ENCODE data around the gene MYCL. TPM values are rescaled to one million over a fixed set of nuclear protein-coding genes. Genes with fewer than 3 reads are reported as not detected.
"Not testable (repeated sequence)": the region's sequence is repeated elsewhere in the genome, so short reads cannot be mapped to it uniquely, and the experiment has no call there.

MYCL gene
- total RNA-seq, 4 donors from 2014 or later = 0.13 to 0.92 (median 0.66) TPM

DNA sequence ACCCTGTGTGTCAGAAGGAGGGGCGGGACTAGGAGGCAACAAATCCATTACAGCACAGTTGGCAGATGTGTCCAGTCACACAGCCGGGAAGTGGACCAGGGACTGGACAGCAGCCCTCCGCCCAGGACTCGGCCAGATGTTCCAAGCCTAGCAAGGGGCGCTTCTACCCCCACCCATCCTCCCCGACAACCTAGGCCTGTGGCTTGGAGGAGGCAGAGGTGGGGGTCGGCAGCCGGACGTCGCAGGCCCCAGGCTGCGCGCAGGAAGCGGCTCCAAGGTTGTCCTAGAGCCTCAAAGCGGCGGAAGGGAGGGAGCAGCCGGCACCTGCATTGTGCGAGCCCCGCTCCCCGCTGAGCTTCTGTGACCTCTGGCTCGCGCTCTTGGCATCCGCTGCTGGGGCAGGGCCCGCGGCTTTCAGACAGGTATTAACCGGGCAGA lies 20.6 kb upstream of the MYCL start:
- Histone ChIP-seq H3K4me1 (peaks cover 0 to 17% (median 9%) of the 10 kb centered on the region in 4 donors), H3K4me3 (peak overlapping the region in 1 of 4 donors; percentile 18), H3K27me3 (peaks cover 0 to 18% (median 0%) of the 10 kb centered on the region in 4 donors), H3K27ac (replicated peaks in 1 of 4) (no peak overlapping the region), H3K9me3 (no peaks in the 10 kb centered on the region), H3K36me3 (no peaks in the 10 kb centered on the region)
- WGBS = 38% methylated on average over 9 of the region's 25 CpGs
- no peak for TF ChIP-seq POLR2A (IDR thresholded peaks at IDR 0.05; ENCODE audit: low read depth)
- TF ChIP-seq POLR2AphosphoS5 (IDR thresholded peaks at IDR 0.05) = no peak
- no peak for TF ChIP-seq CTCF (IDR thresholded peaks at IDR 0.05)
- no peak for TF ChIP-seq EP300 (IDR thresholded peaks at IDR 0.05)
- intact Hi-C loops (cut with DNase I) = no loop called here
- DNase-seq (ENCODE audit: extremely low spot score) = no peak

GRCh38 chr1:39919545-39919944 lies 17.8 kb upstream of the MYCL start:
- no peak overlapping the region for H3K4me3 ChIP-seq
- H3K9me3 ChIP-seq = no peaks in the 10 kb centered on the region
- no peaks in the 10 kb centered on the region for H3K36me3 ChIP-seq
- intact Hi-C loops (cut with DNase I) = no loop called here
- H3K4me1 ChIP-seq = peaks cover 0 to 5% (median 2%) of the 10 kb centered on the region in 4 donors
- no peak for DNase-seq (ENCODE audit: extremely low spot score)
- WGBS = 31% methylated on average over 3 of the region's 3 CpGs
- H3K27ac ChIP-seq (replicated peaks in 1 of 4) = no peak overlapping the region
- H3K27me3 ChIP-seq = peaks cover 0 to 20% (median 0%) of the 10 kb centered on the region in 4 donors
- TF ChIP-seq POLR2A (IDR thresholded peaks at IDR 0.05; ENCODE audit: low read depth) (no peak), CTCF (IDR thresholded peaks at IDR 0.05) (peak; percentile 40 to 58 (median 53))

DNA sequence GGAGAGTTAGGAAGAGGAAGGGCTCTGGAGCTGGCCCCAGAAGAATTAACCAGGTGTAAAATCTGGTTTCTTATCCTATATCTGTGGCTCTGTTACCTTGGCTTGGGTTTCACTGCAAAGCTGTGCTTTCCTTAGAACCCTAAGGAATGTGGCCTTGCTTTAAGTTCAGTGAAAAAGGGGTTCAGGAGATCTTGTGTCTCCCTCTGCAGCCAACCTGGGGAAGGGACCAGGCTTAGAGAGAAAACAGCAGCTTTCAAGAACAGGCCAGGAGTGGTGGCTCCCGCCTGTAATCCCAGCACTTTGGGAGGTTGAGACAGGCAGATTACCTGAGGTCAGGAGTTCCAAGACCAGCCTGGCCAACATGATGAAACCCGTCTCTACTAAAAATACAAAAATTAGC lies 16.1 kb upstream of the MYCL start:
- WGBS = 86% methylated on average over 2 of the region's 2 CpGs
- Histone ChIP-seq H3K4me3 (no peak overlapping the region), H3K9me3 (no peaks in the 10 kb centered on the region), H3K4me1 (peaks cover 0 to 5% (median 2%) of the 10 kb centered on the region in 4 donors), H3K36me3 (no peaks in the 10 kb centered on the region), H3K27me3 (peaks cover 0 to 16% (median 0%) of the 10 kb centered on the region in 4 donors), H3K27ac (replicated peaks in 1 of 4) (no peak overlapping the region)
- intact Hi-C loops (cut with DNase I) = no loop called here
- DNase-seq (ENCODE audit: extremely low spot score) = no peak
- TF ChIP-seq EP300 (IDR thresholded peaks at IDR 0.05) = no peak
- no peak for TF ChIP-seq POLR2AphosphoS5 (IDR thresholded peaks at IDR 0.05)
- no peak for TF ChIP-seq POLR2A (IDR thresholded peaks at IDR 0.05; ENCODE audit: low read depth)

DNA sequence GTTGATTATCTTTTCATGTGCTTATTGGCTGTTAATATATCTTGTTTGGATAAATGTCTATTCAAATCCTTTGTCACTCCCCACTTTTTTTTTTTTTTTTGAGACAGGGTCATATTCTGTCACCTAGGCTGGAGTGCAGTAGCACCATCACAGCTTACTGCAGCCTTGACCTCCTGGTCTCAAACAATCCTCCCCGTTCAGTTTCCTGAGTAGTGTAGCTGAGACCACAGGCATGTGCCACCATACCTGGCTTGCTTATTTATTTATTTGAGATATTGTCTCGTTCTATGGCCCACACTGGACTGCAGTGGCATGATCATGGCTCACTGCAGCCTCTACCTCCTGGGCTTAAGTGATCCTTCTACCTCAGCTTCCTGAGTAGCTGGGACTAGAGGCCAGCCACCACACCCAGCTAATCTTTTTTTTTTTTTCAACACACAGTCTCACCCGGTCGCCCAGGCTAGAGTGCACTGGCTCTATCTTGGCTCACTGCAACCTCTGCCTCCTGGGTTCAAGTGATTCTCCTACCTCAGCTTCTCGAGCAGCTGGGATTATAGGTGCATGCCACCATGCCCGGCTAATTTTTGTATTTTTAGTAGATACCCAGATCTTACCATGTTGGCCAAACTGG lies 13.9 kb upstream of the MYCL start:
- WGBS = 93% methylated on average over 5 of the region's 6 CpGs
- Histone ChIP-seq H3K9me3 (no peaks in the 10 kb centered on the region), H3K4me3 (no peak overlapping the region), H3K27ac (replicated peaks in 1 of 4) (no peak overlapping the region), H3K4me1 (no peaks in the 10 kb centered on the region), H3K27me3 (peaks cover 0 to 19% (median 0%) of the 10 kb centered on the region in 4 donors), H3K36me3 (no peaks in the 10 kb centered on the region)
- intact Hi-C loops (cut with DNase I) = no loop called here
- DNase-seq (ENCODE audit: extremely low spot score) = no peak
- TF ChIP-seq POLR2AphosphoS5 (IDR thresholded peaks at IDR 0.05) (no peak), EP300 (IDR thresholded peaks at IDR 0.05) (no peak), POLR2A (IDR thresholded peaks at IDR 0.05; ENCODE audit: low read depth) (no peak), CTCF (IDR thresholded peaks at IDR 0.05) (no peak)

DNA sequence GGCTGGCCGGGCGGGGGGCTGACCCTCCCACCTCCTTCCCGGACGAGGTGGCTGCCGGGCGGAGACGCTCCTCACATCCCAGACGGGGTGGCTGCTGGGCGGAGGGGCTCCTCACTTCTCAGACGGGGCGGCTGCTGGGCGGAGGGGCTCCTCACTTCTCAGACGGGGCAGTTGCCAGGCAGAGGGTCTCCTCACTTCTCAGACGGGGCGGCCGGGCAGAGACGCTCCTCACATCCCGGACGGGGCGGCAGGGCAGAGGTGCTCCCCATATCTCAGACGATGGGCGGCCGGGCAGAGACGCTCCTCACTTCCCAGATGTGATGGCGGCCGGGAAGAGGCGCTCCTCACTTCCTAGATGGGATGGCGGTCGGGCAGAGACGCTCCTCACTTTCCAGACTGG lies 11.4 kb upstream of the MYCL start:
- intact Hi-C loops (cut with DNase I); H3K4me1 ChIP-seq; H3K4me3 ChIP-seq; DNase-seq (ENCODE audit: extremely low spot score); H3K27ac ChIP-seq (replicated peaks in 1 of 4); H3K36me3 ChIP-seq; H3K9me3 ChIP-seq: not testable (repeated sequence)
- H3K27me3 ChIP-seq = peaks cover 0 to 33% (median 0%) of the 10 kb centered on the region in 4 donors
- WGBS = 96% methylated on average over 5 of the region's 30 CpGs

DNA sequence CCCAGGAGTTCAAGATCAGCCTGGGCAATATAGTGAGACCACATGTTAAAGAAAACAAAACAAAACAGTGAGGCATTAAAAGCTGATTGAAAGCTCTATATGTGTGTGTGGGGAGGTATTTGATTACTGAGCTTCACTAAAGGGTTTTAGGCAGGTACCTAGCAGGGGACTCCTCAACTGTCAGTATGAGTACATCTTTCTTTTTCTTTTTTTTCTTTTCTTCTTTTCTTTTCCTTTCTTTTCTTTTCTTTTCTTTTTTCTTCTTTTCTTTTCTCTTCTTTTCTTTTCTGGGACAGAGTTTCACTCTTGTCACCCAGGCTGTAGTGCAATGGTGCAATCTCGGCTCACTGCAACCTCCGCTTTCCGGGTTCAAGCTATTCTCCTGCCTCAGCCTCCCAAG lies 8.5 kb upstream of the MYCL start:
- Histone ChIP-seq H3K4me3 (no peak overlapping the region), H3K27ac (replicated peaks in 1 of 4) (no peak overlapping the region), H3K4me1 (no peaks in the 10 kb centered on the region), H3K9me3 (peaks cover 0 to 9% (median 3%) of the 10 kb centered on the region in 4 donors), H3K36me3 (no peaks in the 10 kb centered on the region), H3K27me3 (peaks cover 0 to 33% (median 0%) of the 10 kb centered on the region in 4 donors)
- WGBS = 100% methylated on average over 3 of the region's 3 CpGs
- DNase-seq (ENCODE audit: extremely low spot score) = no peak
- intact Hi-C loops (cut with DNase I) = no loop called here
- TF ChIP-seq POLR2A (IDR thresholded peaks at IDR 0.05; ENCODE audit: low read depth) = no peak
- no peak for TF ChIP-seq POLR2AphosphoS5 (IDR thresholded peaks at IDR 0.05)

Measured in esophagus muscularis mucosa (tissue), 4 donors.